CD4-positive, alpha-beta T cell treated with Interleukin-4 for 4 hours (primary cell): ENCODE measurements around the gene IP6K3.
A peak's percentile ranks its signal among the peaks of the same experiment; 100 is the strongest.

Source experiments
- DNase-seq: peaks from one replicate; pipeline ENCODE4 v3.0.0-alpha.2; 2020

Gene IP6K3

DNA sequence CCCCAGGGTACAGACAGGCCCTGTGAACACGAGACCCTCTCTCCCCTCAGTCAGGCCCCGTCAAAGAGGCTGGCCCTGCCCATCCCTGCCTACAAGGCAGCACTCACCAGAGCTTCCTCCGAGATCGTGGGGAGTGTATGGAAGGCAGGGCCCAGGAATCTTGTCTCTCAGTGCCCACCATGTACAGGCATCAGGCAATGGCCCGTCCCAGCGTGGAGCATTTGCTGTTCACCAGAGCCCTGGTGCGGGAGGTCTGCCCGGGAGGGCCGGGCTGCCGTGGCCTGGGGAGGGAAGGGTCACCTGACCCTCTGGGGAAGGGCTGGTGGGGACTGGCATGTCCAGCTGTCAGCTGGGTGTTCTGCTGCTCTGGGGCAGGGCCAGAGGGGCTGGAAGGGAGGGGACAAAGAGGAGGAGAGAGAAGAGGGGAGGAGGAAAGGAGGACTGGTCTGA lies at the start of gene IP6K3:
Gene IP6K3 (minus strand): TSS at position 255 of the 450 bp plus-strand sequence. CDS start 11,429 bp downstream, outside the sequence.
- no peak for DNase-seq

- DNase-seq = no peak
These were observed 48.4 kb upstream of the IP6K3 start for GRCh38 chr6:33794910-33795623.

- no peak for DNase-seq
These were observed 46.3 kb upstream of the IP6K3 start for GRCh38 chr6:33792981-33793380.

DNA sequence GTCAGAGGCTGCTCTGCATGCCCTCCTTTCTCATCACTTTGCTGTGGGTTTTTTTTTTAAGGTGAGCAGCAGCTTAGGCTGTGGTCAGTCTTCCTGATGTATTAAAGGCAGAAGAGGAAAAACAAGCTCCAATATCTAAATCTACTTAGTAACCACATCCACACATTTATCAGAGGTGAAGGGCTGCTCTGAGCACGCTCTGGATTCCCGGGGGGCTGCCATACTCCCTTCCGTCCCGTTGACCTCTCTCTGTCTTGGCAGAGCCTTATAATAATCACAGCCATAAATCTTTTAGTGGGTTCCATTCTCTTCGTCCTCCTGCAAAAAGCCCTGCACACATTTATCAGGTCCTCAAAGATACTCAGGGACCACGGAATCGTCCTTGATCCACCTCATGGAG lies 44.9 kb upstream of the IP6K3 start:
- no peak for DNase-seq

- no peak for DNase-seq
These were observed 44.2 kb upstream of the IP6K3 start for GRCh38 chr6:33790910-33791309.

- DNase-seq = no peak
These were observed 43.7 kb upstream of the IP6K3 start for GRCh38 chr6:33790379-33790778.

DNA sequence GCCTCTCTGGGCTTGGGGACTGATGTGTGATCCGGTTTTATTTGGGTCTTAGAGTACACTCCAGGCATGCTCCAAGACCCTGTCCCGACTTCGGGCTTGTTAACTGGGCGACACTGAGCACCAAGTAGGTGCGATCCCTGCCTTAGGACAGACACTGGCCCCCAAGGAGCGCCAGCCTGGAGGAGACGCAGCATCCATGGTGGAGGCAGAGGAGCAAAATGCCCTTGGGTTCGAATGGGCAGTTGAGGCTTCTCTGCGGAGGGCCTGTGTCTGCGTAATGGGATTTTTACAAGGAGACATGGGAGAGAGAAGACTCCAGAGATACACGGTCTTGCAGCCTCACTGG lies 42.8 kb upstream of the IP6K3 start:
- no peak for DNase-seq

- peak; percentile 92 for DNase-seq
These were observed 42.2 kb upstream of the IP6K3 start, which contains the start of gene LEMD2 for GRCh38 chr6:33788694-33789549. TSS of gene LEMD2 (minus strand) at chr6:33789130. CDS start at chr6:33789116, 14 bp downstream.

DNA sequence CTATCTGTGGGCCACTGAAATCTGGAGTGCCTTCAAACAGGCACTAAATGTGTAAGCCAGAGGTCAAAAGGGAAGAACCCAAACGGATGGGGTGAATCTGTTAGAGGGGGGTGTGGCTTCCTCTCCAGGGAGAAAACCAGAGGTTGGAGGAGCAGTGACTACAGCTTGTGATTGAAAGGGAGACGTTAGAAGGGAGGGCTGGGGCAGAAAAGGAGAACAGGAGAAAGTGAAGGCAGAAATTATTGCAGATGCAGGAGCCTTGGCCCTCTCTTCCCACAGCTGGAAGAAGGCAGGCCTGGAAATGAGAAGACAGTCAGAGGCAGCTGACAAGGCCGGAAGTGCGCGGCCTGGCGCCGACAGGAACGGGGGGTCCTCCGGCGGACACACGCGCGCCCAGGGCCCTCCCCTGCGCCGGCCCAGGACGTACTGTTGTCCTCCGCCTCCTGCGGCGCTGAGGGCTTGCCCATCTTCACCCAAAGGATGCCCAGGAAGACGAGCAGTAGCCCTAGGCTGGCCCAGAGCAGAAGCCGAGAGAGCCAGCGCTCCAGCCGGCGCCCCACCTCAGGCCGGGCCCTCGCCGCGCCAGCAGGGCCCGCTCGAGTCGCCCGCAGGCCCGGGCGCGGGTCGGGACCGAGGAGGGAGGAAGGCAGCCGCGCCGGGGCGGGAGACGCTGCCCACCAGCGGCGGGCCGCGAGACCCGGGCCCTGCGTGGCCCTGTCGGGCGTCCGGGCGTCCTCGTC lies 41.4 kb upstream of the IP6K3 start:
- DNase-seq = peak; percentile 49

DNA sequence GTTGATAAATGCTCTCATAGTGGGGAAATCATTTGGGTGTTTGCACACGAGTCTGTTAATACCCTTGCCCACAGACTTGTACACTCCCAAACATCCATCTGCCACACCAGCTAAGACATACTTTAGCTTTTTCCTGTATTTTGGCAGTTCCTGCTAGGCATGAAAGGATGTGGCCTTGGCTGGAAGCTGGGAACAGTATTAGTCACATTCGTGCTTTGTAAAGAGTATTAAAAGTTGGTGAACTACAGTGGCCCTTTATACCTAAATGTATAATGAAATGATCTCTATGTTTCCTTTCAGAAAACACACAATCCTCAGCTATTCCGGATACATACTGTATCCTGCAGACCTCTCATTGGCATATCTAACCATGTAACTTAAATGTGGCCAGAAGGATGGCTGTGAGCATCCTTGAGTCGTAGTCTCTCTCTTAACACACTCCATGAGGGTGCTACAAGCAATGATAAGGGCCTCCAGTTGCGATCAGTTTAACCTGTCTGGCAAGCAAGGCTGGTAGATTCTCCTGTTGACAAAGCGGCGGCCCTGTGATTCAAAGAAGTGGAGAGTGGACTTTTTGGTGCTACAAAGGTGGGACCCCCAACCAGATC lies 40.7 kb upstream of the IP6K3 start:
- DNase-seq = peak; percentile 5

GRCh38 chr6:33786736-33787135 lies 40.0 kb upstream of the IP6K3 start:
- DNase-seq = no peak

DNA sequence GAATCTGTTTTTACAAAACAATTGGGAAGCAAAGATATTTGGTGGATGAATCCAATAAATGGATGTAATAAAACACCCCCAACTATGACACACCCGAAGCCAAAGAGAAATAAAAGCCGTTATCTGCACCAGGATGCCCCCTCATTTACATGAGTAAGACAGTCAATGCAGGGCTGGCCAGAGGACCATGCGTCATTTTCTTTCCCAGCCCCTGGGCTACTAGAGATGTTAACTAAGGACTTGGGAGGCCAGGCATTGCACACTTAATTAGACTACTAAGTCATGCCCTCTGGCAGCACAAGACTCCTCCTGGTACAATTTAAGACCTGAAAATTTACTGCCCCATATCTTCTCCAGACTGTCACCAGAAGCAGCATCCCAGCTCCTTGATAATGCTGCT lies 39.1 kb upstream of the IP6K3 start:
- no peak for DNase-seq

DNA sequence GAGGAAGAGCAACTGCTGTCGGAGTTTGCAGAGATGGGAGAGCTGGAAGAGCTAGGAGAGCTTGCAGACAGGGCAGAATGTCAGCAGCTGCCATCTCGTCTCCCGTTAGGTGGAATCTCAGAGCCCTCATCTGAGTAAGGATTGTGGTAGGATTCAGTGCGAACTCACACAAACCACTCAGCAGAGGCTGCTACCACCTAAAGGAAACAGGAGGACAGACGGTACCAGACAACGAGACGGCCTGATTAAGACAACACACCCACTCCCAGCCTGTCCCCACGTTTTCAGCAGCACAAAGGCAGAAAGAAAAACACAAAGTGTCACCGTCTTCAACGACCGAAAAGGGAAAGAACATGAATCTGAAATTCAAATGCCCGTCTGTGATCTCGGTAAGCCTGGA lies 38.1 kb upstream of the IP6K3 start:
- no peak for DNase-seq

DNA sequence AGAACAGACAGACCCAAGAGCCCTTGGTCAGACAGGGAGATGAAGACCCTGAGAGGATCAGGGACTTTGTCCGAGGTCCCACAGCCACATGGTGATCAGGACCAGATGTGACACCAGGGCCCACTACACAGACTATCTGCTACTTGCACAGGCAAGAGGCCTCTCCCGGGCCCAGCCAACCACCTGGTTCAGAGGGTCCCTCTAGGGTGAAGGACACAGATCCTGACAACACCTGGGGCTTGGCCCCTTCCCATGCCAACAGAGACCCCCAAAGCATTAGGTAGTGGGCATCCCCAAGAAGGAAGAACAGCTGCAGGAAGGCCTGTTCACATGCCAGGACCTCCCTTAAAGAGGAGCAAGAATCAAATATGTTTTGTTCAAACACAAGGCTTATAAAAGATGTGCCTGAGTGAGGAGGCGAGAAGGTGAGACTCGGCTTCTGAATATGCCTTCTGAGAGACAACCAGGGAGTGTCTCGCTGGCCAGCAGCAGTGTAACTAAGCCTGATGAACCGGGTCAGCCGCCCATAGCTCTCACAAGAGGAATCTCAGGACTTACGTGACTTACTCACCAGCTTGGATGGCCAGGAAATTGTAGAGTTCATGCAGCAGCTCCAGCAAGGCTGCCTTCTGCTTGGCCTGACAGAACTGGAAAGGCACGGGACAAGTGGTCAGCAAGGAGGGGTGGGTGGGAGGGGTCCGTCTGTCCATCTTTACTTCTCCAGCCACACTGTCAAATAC lies 37.2 kb upstream of the IP6K3 start:
- DNase-seq = no peak

DNA sequence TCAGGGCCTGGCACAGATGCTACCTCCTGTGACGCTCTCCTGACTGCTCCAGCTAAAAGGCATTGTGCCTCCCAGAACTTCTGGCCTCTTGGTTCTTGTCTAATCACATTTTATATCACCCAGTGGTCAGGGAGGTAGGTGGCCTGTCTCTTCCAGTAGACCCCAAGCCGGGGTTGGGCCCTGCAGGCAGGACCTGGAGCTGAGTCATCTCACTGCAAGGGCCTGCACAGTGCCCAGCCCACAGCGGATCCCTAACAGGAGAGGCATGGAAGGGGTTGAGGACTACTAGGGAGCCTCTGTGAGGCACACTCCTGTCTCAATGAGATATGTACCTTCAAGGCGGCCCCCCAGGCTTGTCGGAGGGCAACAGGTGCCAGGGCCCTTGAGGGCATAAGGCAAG lies 35.9 kb upstream of the IP6K3 start:
- DNase-seq = no peak

DNA sequence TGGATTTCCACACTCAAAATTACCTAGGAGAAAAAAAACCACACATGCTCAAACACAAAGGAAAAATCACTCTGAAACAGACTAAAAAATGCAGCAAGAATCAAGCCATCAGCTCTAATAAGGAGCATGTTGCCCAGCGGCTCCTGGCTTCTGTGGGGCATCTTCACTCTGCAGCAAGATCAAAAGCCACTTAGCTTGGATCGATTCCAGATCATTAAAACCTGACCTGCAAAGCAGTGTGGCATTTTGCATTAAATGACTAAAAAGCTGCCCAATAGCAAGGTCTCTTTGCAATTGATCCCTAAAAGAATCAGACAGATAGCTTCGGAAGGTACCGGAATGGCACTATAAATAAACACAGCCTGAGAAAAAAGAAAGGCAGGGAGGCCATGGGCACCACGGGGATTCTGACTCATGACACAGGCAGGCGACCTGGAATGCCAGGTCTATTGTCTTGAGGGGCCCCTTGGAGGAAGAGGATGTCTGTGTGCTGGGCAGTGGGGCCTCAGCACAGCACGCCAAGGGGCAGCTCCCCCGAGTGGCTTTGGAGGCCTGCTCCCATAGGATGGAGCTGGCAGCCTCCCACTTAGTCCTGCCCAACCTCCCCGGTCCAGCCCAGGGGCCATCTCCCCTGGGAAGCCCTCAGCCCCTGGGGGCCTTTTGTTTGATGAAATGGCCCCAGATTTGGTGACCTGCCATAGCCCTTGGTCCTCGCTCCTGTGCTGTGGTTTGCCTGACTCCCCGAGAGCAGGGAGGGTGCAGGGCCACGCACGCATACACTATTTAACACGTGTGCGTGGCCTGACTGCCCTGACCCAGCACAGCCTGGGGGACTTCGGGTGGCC lies 34.6 kb upstream of the IP6K3 start:
- DNase-seq = no peak

GRCh38 chr6:33779895-33780294 lies 33.2 kb upstream of the IP6K3 start:
- DNase-seq = no peak

DNA sequence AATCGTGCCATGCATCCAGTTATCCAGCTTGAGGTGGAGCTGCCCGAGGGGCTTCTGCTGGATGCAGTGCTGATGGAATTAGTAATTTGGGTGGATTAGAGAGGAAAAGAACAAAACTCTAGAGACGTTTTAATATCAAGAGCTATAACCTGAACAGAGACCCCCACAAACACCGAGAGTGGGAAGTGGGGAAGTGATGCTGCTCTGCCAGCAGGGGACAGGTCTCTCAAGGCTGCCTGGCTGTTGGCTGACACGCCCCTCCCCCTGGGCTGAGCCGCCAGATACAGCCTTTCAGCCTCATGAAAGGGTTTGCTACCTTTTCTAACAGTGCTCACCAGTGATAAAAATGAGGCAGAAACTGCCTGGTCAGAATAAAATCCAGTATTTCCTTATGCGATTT lies 32.6 kb upstream of the IP6K3 start:
- no peak for DNase-seq

DNA sequence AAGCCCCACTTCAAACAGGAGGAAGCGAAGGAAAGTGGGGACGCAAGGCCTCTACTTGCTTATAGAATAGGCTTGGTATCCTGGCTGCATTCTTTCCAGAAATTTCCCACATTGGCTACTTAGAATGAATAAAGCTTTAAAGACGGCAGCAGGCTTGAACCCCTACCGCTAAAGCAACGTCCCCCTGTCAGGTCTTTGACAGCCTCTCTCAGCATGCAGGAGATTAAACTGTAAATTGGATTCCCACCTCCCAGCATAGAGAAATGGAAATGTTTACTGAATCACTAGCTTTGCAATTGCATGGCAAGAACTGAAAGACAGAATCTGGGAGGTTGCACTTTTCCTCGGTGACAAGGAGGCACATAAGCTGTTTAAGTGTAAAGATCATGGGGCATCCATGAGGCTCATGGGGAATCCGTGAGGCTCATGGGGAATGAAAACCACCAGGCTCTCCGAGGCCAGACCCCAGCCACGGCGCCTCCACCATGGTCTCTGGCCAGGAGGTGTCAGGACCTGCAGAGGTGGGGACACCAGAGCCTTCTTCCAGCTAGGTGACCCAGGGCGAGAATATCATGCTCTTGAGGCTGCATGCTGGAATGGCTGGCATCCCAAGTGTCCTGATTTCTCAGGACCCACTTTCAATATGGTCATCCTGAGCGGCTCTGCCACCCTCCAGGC lies 31.9 kb upstream of the IP6K3 start:
- no peak for DNase-seq
